Brain pericyte (primary cell): ENCODE results near the gene PREX1.
A peak's percentile ranks its signal among the peaks of the same experiment; 100 is the strongest.

ENCODE experiments used
- DNase-seq: peaks from one replicate; pipeline ENCODE4 v3.0.0-alpha.2; 2012; ENCODE audit warnings: low read depth, low spot score

Gene PREX1

GRCh38 chr20:48794816-48795457, 32.9 kb downstream of the PREX1 start:
- no peak for DNase-seq

GRCh38 chr20:48794360-48794759, 33.4 kb downstream of the PREX1 start:
- DNase-seq = no peak

- no peak for DNase-seq
Measured at GRCh38 chr20:48793776-48794175, 34.0 kb downstream of the PREX1 start.

- DNase-seq = peak; percentile 63
Measured at GRCh38 chr20:48791666-48792071, 36.1 kb downstream of the PREX1 start.

GRCh38 chr20:48791014-48791413, 36.8 kb downstream of the PREX1 start:
- DNase-seq = no peak

- DNase-seq = no peak
Measured at GRCh38 chr20:48790473-48791003, 37.3 kb downstream of the PREX1 start.

- no peak for DNase-seq
Measured at GRCh38 chr20:48789781-48790472, 37.9 kb downstream of the PREX1 start.

GRCh38 chr20:48789185-48789668, 38.6 kb downstream of the PREX1 start:
- no peak for DNase-seq

GRCh38 chr20:48788486-48789072, 39.2 kb downstream of the PREX1 start:
- no peak for DNase-seq

- DNase-seq = peak; percentile 38
Measured at GRCh38 chr20:48787861-48788375, 39.9 kb downstream of the PREX1 start.

GRCh38 chr20:48786951-48787705, 40.7 kb downstream of the PREX1 start:
- DNase-seq = no peak

GRCh38 chr20:48785801-48786200, 42.0 kb downstream of the PREX1 start:
- DNase-seq = no peak

GRCh38 chr20:48785256-48785655, 42.5 kb downstream of the PREX1 start:
- no peak for DNase-seq

- DNase-seq = no peak
Measured at GRCh38 chr20:48784273-48784641, 43.5 kb downstream of the PREX1 start.

- peak; percentile 37 for DNase-seq
Measured at GRCh38 chr20:48783533-48784272, 44.1 kb downstream of the PREX1 start.

GRCh38 chr20:48782901-48783308, 44.9 kb downstream of the PREX1 start:
- DNase-seq = no peak

GRCh38 chr20:48782053-48782452, 45.7 kb downstream of the PREX1 start:
- DNase-seq = no peak

- no peak for DNase-seq
Measured at GRCh38 chr20:48781634-48782033, 46.2 kb downstream of the PREX1 start.

GRCh38 chr20:48779435-48779834, 48.4 kb downstream of the PREX1 start:
- no peak for DNase-seq

- no peak for DNase-seq
Measured at GRCh38 chr20:48777821-48778220, 50.0 kb downstream of the PREX1 start.

- DNase-seq = no peak
Measured at GRCh38 chr20:48777005-48777404, 50.8 kb downstream of the PREX1 start.
